A673 (cell line): ENCODE results near the gene ZNF718. TPM values are rescaled to one million over a fixed set of nuclear protein-coding genes. Genes with fewer than 3 reads are reported as not detected.

Experiments used
- BruUV-seq: library from RNA; stranded (reverse); fragments of 400-500 nt; replicated peaks from 2 replicates; lab custom pipeline; 2021; lab: Mats Ljungman, UMichigan
- CTCF ChIA-PET: fragments of 300-600 bp; sonication (Branson Sonifier 250); formaldehyde crosslinking; loops from one replicate; lab custom pipeline; 2022; ENCODE audit warnings: antibody characterized with exemption; lab: Charles Lee
- POLR2A ChIA-PET: fragments of 300-600 bp; sonication (Branson Sonifier 250); formaldehyde crosslinking; loops from one replicate; lab custom pipeline; 2022; ENCODE audit warnings: antibody characterized with exemption; ENCODE audit not compliant: low non-redundant PET; lab: Charles Lee
- DNase-seq: peaks from one replicate; pipeline ENCODE4 v3.0.0-alpha.2; 2015; ENCODE audit warnings: low spot score
- H3K27ac ChIP-seq: fragments of 200-600 bp; sonication (generic); 2 replicates; pipeline ENCODE4 v1.5.1; 2016; ENCODE audit warnings: mixed run types, low read depth, mild to moderate bottlenecking, mixed read lengths, antibody characterized with exemption, low read length; ENCODE audit not compliant: poor library complexity, severe bottlenecking
- H3K27me3 ChIP-seq: fragments of 200-600 bp; sonication (generic); replicated peaks from 2 replicates; pipeline ENCODE4 v1.6.1; 2017; ENCODE audit warnings: mixed run types, low read depth, mild to moderate bottlenecking, mixed read lengths, antibody characterized with exemption, low read length; ENCODE audit not compliant: insufficient read depth, poor library complexity
- H3K36me3 ChIP-seq: fragments of 200-600 bp; sonication (generic); 2 replicates; pipeline ENCODE4 v1.6.1; 2016; ENCODE audit warnings: mixed run types, mild to moderate bottlenecking, mixed read lengths, antibody characterized with exemption, low read length; ENCODE audit not compliant: insufficient read depth, poor library complexity, severe bottlenecking
- H3K4me1 ChIP-seq: fragments of 200-600 bp; sonication (generic); 2 replicates; pipeline ENCODE4 v1.6.1; 2017; ENCODE audit warnings: mixed run types, mild to moderate bottlenecking, mixed read lengths, antibody characterized with exemption, low read length; ENCODE audit not compliant: insufficient read depth, poor library complexity, severe bottlenecking
- H3K4me3 ChIP-seq: fragments of 200-600 bp; sonication (generic); 2 replicates; pipeline ENCODE4 v1.5.1; 2016; ENCODE audit warnings: low read depth, mixed run types, mild to moderate bottlenecking, mixed read lengths, low read length; ENCODE audit not compliant: poor library complexity, severe bottlenecking
- H3K9me3 ChIP-seq: fragments of 200-600 bp; sonication (generic); 2 replicates; pipeline ENCODE4 v1.6.1; 2016; ENCODE audit warnings: mixed run types, low read depth, mild to moderate bottlenecking, mixed read lengths, antibody characterized with exemption, low read length; ENCODE audit not compliant: poor library complexity, severe bottlenecking
- EZH2 ChIP-seq: fragments of 200-600 bp; sonication (generic); IDR thresholded peaks from 2 replicates; pipeline ENCODE4 v1.6.1; 2017; ENCODE audit warnings: borderline replicate concordance, low read depth, mild to moderate bottlenecking, mixed read lengths, antibody characterized with exemption, low read length; ENCODE audit not compliant: poor library complexity, severe bottlenecking
- intact Hi-C: fragments of 100-400 bp; cut with micrococcal nuclease; formaldehyde crosslinking; loops from one replicate; pipeline ENCODE4 v1.10.0; 2022; ENCODE audit not compliant: unreplicated experiment
- total RNA-seq: library from RNA; stranded (reverse); gene quantifications from 2 replicates; pipeline ENCODE4 v1.2.3, GENCODE V29; 2021
- TF ChIP-seq, protein P1 (sequence below): fragments of 300-800, 200-600 bp; sonication (generic); conservative IDR thresholded peaks from 2 replicates; pipeline ENCODE4 v1.5.1; 2017; ENCODE audit warnings: low read depth, mild to moderate bottlenecking, antibody characterized with exemption, low read length, moderate library complexity, mixed read lengths

Gene ZNF718
- total RNA-seq, 1 experiment from 2014 or later = 9.2 TPM

DNA sequence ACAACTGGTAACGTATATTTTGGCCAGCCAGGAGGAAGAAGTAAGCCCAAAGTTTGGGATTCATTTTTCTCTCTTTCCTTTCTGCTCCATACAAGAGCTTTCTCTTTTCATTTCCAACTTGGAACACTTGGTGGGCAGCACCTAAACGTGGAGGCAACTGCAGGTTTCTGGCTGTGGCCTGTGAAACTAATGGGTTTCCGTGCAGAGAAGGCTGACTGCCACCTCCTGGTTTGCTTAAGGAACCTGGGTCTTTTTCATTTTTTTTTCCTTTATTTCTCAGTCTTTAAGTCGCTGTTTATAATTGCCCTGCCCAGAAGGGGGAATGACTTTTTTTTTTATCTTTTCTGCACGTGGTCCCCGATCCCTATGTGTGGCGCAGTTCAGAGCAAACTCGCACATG, 15.4 kb downstream of the ZNF718 start:
- H3K4me1 ChIP-seq = no peaks in the 10 kb centered on the region
- intact Hi-C loops = no loop called here
- peaks cover 92% of the 10 kb centered on the region for H3K9me3 ChIP-seq
- POLR2A ChIA-PET = no interaction called here
- DNase-seq = no peak
- no TSS peak for BruUV-seq
- CTCF ChIA-PET = no interaction called here
- H3K27me3 ChIP-seq = no peaks in the 10 kb centered on the region
- TF ChIP-seq EZH2 = no peak
- TF ChIP-seq, protein P1, sequence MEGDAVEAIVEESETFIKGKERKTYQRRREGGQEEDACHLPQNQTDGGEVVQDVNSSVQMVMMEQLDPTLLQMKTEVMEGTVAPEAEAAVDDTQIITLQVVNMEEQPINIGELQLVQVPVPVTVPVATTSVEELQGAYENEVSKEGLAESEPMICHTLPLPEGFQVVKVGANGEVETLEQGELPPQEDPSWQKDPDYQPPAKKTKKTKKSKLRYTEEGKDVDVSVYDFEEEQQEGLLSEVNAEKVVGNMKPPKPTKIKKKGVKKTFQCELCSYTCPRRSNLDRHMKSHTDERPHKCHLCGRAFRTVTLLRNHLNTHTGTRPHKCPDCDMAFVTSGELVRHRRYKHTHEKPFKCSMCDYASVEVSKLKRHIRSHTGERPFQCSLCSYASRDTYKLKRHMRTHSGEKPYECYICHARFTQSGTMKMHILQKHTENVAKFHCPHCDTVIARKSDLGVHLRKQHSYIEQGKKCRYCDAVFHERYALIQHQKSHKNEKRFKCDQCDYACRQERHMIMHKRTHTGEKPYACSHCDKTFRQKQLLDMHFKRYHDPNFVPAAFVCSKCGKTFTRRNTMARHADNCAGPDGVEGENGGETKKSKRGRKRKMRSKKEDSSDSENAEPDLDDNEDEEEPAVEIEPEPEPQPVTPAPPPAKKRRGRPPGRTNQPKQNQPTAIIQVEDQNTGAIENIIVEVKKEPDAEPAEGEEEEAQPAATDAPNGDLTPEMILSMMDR = no peak
- H3K4me3 ChIP-seq = no peak overlapping the region
- peaks cover 77% of the 10 kb centered on the region for H3K36me3 ChIP-seq
- no peak overlapping the region for H3K27ac ChIP-seq

- H3K4me1 ChIP-seq = no peaks in the 10 kb centered on the region
- H3K36me3 ChIP-seq = peaks cover 23% of the 10 kb centered on the region
- H3K27me3 ChIP-seq = no peaks in the 10 kb centered on the region
- H3K9me3 ChIP-seq = peaks cover 87% of the 10 kb centered on the region
- no peak overlapping the region for H3K4me3 ChIP-seq
- CTCF ChIA-PET = no interaction called here
- intact Hi-C loops = no loop called here
- no peak for TF ChIP-seq EZH2
- TF ChIP-seq, protein P1 = no peak
- no peak overlapping the region for H3K27ac ChIP-seq
- BruUV-seq = no TSS peak
- no peak for DNase-seq
- POLR2A ChIA-PET = no interaction called here
Measured at GRCh38 chr4:146621-147020, 22.3 kb downstream of the ZNF718 start.

- BruUV-seq = no TSS peak
- POLR2A ChIA-PET = no interaction called here
Measured at GRCh38 chr4:147233-147632, 22.9 kb downstream of the ZNF718 start.

More at GRCh38 chr4:147233-147632, 22.9 kb downstream of the ZNF718 start:
- CTCF ChIA-PET = no interaction called here
- TF ChIP-seq, protein P1 = no peak
- no peak for TF ChIP-seq EZH2
- H3K27ac ChIP-seq = no peak overlapping the region
- no peaks in the 10 kb centered on the region for H3K4me1 ChIP-seq
- H3K9me3 ChIP-seq = peaks cover 83% of the 10 kb centered on the region
- H3K27me3 ChIP-seq = no peaks in the 10 kb centered on the region
- no peak for DNase-seq
- H3K36me3 ChIP-seq = peaks cover 17% of the 10 kb centered on the region
- no peak overlapping the region for H3K4me3 ChIP-seq
- intact Hi-C loops = no loop called here
